CD14-positive monocyte (primary cell): ENCODE measurements around the gene NR1D1. TPM values are rescaled to one million over a fixed set of nuclear protein-coding genes. Genes with fewer than 3 reads are reported as not detected.

Source experiments
- DNase-seq, 3 donors: peaks; one replicate each; pipeline ENCODE4 v3.0.0-alpha.2; 2011 to 2022
- H2AFZ ChIP-seq: 2 replicates; pipeline ENCODE4 v1.6.0; 2012; ENCODE audit warnings: mild to moderate bottlenecking, low read depth, low read length, inconsistent platforms; ENCODE audit not compliant: insufficient read depth, poor library complexity, severe bottlenecking
- H3K27ac ChIP-seq, 2 donors: 1 replicate in 1 of 2; 2 replicates in 1 of 2; pipeline ENCODE4 v1.5.1; 2012 to 2013; ENCODE audit warnings: low read length in 2 of 2, control low read depth in 1 of 2, inconsistent platforms in 1 of 2, low read depth in 1 of 2, mild to moderate bottlenecking in 1 of 2
- H3K27me3 ChIP-seq, 2 donors: one replicate each; pipeline versions ENCODE4 v1.6.0 to v1.6.1; 2011 to 2013; ENCODE audit warnings: low read length in 2 of 2; ENCODE audit not compliant: control insufficient read depth in 2 of 2, insufficient read depth in 2 of 2
- H3K36me3 ChIP-seq, 2 donors: replicated peaks in 1 of 2; 1 replicate in 1 of 2; 2 replicates in 1 of 2; pipeline versions ENCODE4 v1.5.1 to v1.6.1; 2012 to 2013; ENCODE audit warnings: low read length in 2 of 2, control low read depth in 1 of 2, inconsistent platforms in 1 of 2, mild to moderate bottlenecking in 1 of 2; ENCODE audit not compliant: insufficient read depth in 2 of 2, control insufficient read depth in 1 of 2
- H3K4me1 ChIP-seq, 2 donors: 1 replicate in 1 of 2; 2 replicates in 1 of 2; pipeline versions ENCODE4 v1.5.1 to v1.6.1; 2012 to 2013; ENCODE audit warnings: low read length in 2 of 2, control low read depth in 1 of 2, inconsistent platforms in 1 of 2, mild to moderate bottlenecking in 1 of 2, moderate library complexity in 1 of 2; ENCODE audit not compliant: insufficient read depth in 2 of 2, control insufficient read depth in 1 of 2
- H3K4me2 ChIP-seq: replicated peaks from 2 replicates; pipeline ENCODE3; 2012; ENCODE audit warnings: low read length, moderate library complexity, mild to moderate bottlenecking; ENCODE audit not compliant: poor library complexity, severe bottlenecking; ENCODE audit errors: extremely low read depth
- H3K4me3 ChIP-seq, 3 experiments: fragments of 200-600 bp in 1 of 3; sonication (generic) in 1 of 3; replicated peaks in 1 of 3; 1 replicate in 2 of 3; 2 replicates in 1 of 3; pipeline ENCODE4 v1.5.1; 2011 to 2013; ENCODE audit warnings: low read length in 3 of 3, mild to moderate bottlenecking in 3 of 3, control low read depth in 2 of 3, low read depth in 2 of 3, inconsistent platforms in 1 of 3, moderate library complexity in 1 of 3
- H3K79me2 ChIP-seq: 2 replicates; pipeline ENCODE4 v1.6.0; 2012; ENCODE audit warnings: mild to moderate bottlenecking, control low read depth, inconsistent platforms, low read length, moderate library complexity; ENCODE audit not compliant: insufficient read depth
- H3K9ac ChIP-seq: 2 replicates; pipeline ENCODE4 v1.6.0; 2017; ENCODE audit warnings: low read length, mild to moderate bottlenecking; ENCODE audit not compliant: insufficient read depth, poor library complexity, severe bottlenecking
- H3K9me3 ChIP-seq, 2 donors: replicated peaks in 1 of 2; 1 replicate in 1 of 2; 2 replicates in 1 of 2; pipeline versions ENCODE4 v1.5.1 to v1.6.1; 2012 to 2013; ENCODE audit warnings: low read length in 2 of 2, control low read depth in 1 of 2; ENCODE audit not compliant: control insufficient read depth in 1 of 2, insufficient read depth in 1 of 2
- H4K20me1 ChIP-seq: 2 replicates; pipeline ENCODE4 v1.6.0; 2012; ENCODE audit warnings: mild to moderate bottlenecking, low read length, control low read depth, moderate library complexity; ENCODE audit not compliant: insufficient read depth
- H3K27ac Mint-ChIP-seq, 7 donors: one replicate each; pipeline ENCODE4 v1.8.0; 2020; ENCODE audit warnings: mild to moderate bottlenecking in 7 of 7, mixed read lengths in 7 of 7, moderate library complexity in 6 of 7, inconsistent platforms in 2 of 7
- H3K27me3 Mint-ChIP-seq, 3 donors: one replicate each; pipeline ENCODE4 v1.8.0; 2021 to 2022; ENCODE audit warnings: low read depth in 3 of 3, mild to moderate bottlenecking in 3 of 3, mixed read lengths in 3 of 3, moderate library complexity in 3 of 3, inconsistent platforms in 1 of 3
- H3K36me3 Mint-ChIP-seq, 2 donors: one replicate each; pipeline ENCODE4 v1.8.0; 2020; ENCODE audit warnings: mixed read lengths in 2 of 2, inconsistent platforms in 1 of 2, mild to moderate bottlenecking in 1 of 2
- H3K4me1 Mint-ChIP-seq: one replicate; pipeline ENCODE4 v1.8.0; 2020; ENCODE audit warnings: mild to moderate bottlenecking, mixed read lengths
- H3K4me3 Mint-ChIP-seq, 2 donors: one replicate each; pipeline ENCODE4 v1.8.0; 2020; ENCODE audit warnings: mild to moderate bottlenecking in 2 of 2, mixed read lengths in 2 of 2, moderate library complexity in 1 of 2
- H3K9me3 Mint-ChIP-seq, 7 donors: one replicate each; pipeline ENCODE4 v1.8.0; 2020 to 2022; ENCODE audit warnings: mixed read lengths in 7 of 7, mild to moderate bottlenecking in 6 of 7, moderate library complexity in 6 of 7, inconsistent platforms in 2 of 7
- WGBS: methylation state at CpG from one replicate; pipeline ENCODE4 v1.1.5; 2013; ENCODE audit warnings: missing lambda C conversion rate; ENCODE audit not compliant: insufficient coverage; 5-methylcytosine and 5-hydroxymethylcytosine counted together
- intact Hi-C, 2 donors: fragments of 100-400 bp; cut with micrococcal nuclease; formaldehyde crosslinking; loops; one replicate each; pipeline versions ENCODE4 v1.15.0 to v1.15.1; 2023
- polyA plus RNA-seq, 3 donors: library from polyadenylated mRNA; depleted of rRNA in 1 of 3; unstranded in 2 of 3; stranded (reverse) in 1 of 3; fragments of 300-500 nt in 2 of 3; fragments of >200 nt in 1 of 3; fragmentation: Illumina TruSeq in 2 of 3; gene quantifications; 1 replicate in 2 of 3; 2 replicates in 1 of 3; pipeline ENCODE4 v1.2.3, GENCODE V29; 2012 to 2021
- TF ChIP-seq, protein P1 (sequence below): fragments of 200-600 bp; IDR thresholded peaks from one replicate; pipeline ENCODE4 v1.8.0; 2022; ENCODE audit warnings: antibody characterized with exemption, mild to moderate bottlenecking

Gene NR1D1
- polyA plus RNA-seq, 3 donors, result 0.28 to 4.9 (median 0.31) TPM

- Mint-ChIP-seq H3K27ac (no peak overlapping the region), H3K27me3 (peaks cover 0 to 1% (median 0%) of the 10 kb centered on the region in 3 donors), H3K36me3 (peaks cover 47 to 61% of the 10 kb centered on the region in 2 donors), H3K4me1 (peaks cover 27% of the 10 kb centered on the region), H3K9me3 (peaks cover 0 to 3% (median 0%) of the 10 kb centered on the region in 7 donors), H3K4me3 (no peak overlapping the region)
- Histone ChIP-seq H3K79me2 (peaks cover 12% of the 10 kb centered on the region), H3K4me3 (no peak overlapping the region), H3K9ac (no peak overlapping the region), H3K9me3 (no peaks in the 10 kb centered on the region), H2AFZ (no peak overlapping the region), H3K27me3 (no peaks in the 10 kb centered on the region), H3K4me2 (no peak overlapping the region), H4K20me1 (peaks cover 26% of the 10 kb centered on the region), H3K27ac (no peak overlapping the region), H3K36me3 (peaks cover 26 to 41% of the 10 kb centered on the region in 2 donors), H3K4me1 (peaks cover 27 to 28% of the 10 kb centered on the region in 2 donors)
- intact Hi-C loops, result no loop called here
- no CpG with 5 or more reads among the region's 3 CpGs for WGBS
- TF ChIP-seq, protein P1, sequence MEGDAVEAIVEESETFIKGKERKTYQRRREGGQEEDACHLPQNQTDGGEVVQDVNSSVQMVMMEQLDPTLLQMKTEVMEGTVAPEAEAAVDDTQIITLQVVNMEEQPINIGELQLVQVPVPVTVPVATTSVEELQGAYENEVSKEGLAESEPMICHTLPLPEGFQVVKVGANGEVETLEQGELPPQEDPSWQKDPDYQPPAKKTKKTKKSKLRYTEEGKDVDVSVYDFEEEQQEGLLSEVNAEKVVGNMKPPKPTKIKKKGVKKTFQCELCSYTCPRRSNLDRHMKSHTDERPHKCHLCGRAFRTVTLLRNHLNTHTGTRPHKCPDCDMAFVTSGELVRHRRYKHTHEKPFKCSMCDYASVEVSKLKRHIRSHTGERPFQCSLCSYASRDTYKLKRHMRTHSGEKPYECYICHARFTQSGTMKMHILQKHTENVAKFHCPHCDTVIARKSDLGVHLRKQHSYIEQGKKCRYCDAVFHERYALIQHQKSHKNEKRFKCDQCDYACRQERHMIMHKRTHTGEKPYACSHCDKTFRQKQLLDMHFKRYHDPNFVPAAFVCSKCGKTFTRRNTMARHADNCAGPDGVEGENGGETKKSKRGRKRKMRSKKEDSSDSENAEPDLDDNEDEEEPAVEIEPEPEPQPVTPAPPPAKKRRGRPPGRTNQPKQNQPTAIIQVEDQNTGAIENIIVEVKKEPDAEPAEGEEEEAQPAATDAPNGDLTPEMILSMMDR, result no peak
- no peak for DNase-seq
Observed at GRCh38 chr17:40079545-40079944, 20.8 kb downstream of the NR1D1 start.

GRCh38 chr17:40076591-40076990, 23.8 kb downstream of the NR1D1 start:
- Histone ChIP-seq H3K27me3 (no peaks in the 10 kb centered on the region), H3K79me2 (peaks cover 31% of the 10 kb centered on the region), H3K9ac (no peak overlapping the region), H3K36me3 (peaks cover 14 to 36% of the 10 kb centered on the region in 2 donors), H4K20me1 (peaks cover 55% of the 10 kb centered on the region), H3K27ac (no peak overlapping the region), H3K9me3 (no peaks in the 10 kb centered on the region), H3K4me1 (peaks cover 38% of the 10 kb centered on the region in 2 donors), H2AFZ (no peak overlapping the region), H3K4me3 (no peak overlapping the region), H3K4me2 (no peak overlapping the region)
- 60% methylated on average over 1 of the region's 7 CpGs for WGBS
- peaks cover 35 to 49% of the 10 kb centered on the region in 2 donors for H3K36me3 Mint-ChIP-seq
- DNase-seq, result no peak
- H3K9me3 Mint-ChIP-seq, result no peaks in the 10 kb centered on the region
- intact Hi-C loops, result no loop called here
- no peak overlapping the region for H3K4me3 Mint-ChIP-seq
- peaks cover 0 to 1% (median 0%) of the 10 kb centered on the region in 3 donors for H3K27me3 Mint-ChIP-seq
- H3K27ac Mint-ChIP-seq, result peak overlapping the region in 1 of 7 donors; percentile 56
- TF ChIP-seq, protein P1, result no peak
- peaks cover 38% of the 10 kb centered on the region for H3K4me1 Mint-ChIP-seq
